Measurements from ENCODE around the gene GTF2H2C.
"Not testable (repeated sequence)": the region's sequence is repeated elsewhere in the genome, so short reads cannot be mapped to it uniquely, and the experiment has no call there.

Gene GTF2H2C

DNA sequence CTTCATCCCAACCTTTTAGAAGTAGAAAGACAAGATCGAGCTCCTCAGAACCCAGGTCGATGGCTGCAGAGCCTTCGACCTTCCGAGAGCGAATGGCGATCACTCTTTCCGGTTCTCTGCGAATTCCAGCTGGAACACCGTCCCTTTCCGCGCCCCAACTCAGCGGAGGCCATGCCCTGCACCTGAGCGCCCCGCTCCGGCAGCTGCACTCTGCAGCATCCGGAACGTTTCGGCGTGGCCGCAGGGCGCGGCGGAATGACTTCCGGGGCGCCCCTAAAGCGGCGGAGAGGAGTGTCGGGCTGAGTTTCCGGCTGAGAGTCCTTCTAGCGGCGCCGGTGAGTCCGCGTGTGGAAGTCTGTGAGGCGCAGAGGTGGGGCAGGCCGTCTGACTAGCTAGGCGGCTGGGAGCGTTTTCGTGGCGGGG is at the start of gene GTF2H2C:
Gene GTF2H2C, plus strand, starts transcription at position 284 of the 423 bp plus-strand sequence. CDS start 4,942 bp downstream, outside the sequence.
- in situ Hi-C loops (cut with HindIII; ENCODE audit: low sequenced_read_pairs): not testable (repeated sequence)

- in situ Hi-C loops (cut with HindIII; ENCODE audit: low sequenced_read_pairs): no loop called here
Observed at GRCh38 chr5:69510694-69511093, 49.3 kb upstream of the GTF2H2C start.

GRCh38 chr5:69512740-69513260 is 47.2 kb upstream of the GTF2H2C start:
- in situ Hi-C loops (cut with HindIII; ENCODE audit: low sequenced_read_pairs): no loop called here

DNA sequence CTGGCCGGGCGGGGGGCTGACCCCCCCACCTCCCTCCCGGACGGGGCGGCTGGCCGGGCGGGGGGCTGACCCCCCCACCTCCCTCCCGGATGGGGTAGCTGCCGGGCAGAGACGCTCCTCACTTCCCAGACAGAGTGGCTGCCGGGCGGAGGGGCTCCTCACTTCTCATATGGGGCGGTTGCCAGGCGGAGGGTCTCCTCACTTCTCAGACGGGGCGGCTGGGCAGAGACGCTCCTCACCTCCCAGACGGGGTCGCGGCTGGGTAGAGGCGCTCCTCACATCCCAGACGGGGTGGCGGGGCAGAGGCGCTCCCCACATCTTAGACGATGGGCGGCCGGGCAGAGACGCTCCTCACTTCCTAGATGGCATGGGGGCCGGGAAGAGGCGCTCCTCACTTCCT is 44.4 kb upstream of the GTF2H2C start:
- in situ Hi-C loops (cut with HindIII; ENCODE audit: low sequenced_read_pairs): not testable (repeated sequence)

DNA sequence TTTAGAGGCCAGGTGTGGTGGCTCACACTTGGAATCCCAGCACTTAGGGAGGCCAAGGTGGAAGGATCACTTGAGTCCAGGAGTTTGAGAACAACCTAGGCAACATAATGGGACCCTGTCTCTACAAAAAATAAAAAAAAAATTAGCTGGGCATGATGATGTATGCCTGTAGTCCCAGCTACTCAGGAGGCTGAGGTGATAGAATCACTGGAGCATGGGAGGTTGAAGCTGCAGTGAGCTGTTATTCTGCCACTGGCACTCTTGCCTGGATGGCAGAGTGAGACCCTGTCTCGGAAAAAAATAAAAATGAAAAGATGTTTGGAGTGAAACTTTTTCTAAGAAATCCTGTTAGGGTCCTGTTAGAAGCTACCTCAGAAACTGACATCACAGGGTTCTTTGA is 43.2 kb upstream of the GTF2H2C start:
- in situ Hi-C loops (cut with HindIII; ENCODE audit: low sequenced_read_pairs): no loop called here

DNA sequence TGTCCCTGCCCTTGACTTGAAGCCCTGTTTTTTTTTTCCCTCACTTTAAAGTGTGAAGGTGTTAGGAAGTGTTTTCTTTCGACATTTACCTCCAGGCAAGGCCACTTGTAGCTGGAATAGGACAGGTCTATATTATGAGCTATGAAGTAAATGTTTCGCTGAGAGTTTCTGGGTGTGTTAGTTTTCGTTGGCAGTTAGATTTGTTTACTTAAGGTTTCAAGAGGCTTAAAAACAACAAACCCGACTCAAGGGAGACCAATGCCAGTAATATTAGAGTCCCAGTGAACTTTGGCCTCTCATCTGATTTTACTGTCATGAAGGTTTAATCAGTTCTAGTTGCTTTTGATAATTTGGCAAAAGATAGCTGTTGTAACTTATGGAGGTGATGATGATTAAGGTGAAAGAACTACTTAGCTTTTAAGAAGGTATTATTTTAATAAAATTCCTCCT is 42.2 kb upstream of the GTF2H2C start:
- in situ Hi-C loops (cut with HindIII; ENCODE audit: low sequenced_read_pairs): no loop called here

DNA sequence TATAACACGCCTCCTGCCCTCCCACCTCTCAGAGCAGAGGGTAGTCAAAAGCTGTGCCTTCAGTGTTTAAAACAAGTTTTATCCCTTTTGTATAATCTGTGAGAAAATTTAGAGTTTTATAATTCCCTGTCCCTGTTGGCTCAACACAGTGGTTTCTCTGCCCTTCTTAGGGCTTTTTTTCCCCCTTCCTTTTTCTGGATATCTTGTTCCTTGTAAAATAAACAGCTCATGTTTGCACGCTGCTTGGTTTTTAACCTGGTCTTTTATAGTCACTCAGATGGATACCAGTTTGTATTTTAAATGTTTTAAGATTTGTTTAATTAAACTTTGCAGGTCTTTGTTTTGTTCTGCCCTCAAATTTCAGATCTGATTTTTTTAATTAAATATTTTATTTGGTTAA is 40.7 kb upstream of the GTF2H2C start:
- in situ Hi-C loops (cut with HindIII; ENCODE audit: low sequenced_read_pairs): no loop called here

DNA sequence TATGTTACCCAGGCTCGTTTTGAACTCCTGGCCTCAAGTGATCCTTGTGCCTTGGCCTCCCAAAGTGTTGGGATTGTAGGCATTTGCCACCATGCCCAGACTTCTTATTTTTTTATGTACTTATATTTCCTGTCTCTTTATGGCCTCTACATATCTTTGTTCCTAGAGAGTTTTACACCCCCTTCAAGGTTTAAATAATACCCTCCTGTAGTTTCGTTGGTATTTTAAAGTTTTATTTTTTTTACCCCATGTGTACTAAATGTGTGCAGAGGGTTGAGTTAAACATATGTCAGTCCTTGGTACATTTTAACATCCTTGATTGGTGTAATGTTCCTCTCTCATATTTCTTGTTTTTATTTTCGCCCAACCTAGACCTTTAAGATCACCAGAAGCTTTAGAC is 38.0 kb upstream of the GTF2H2C start:
- in situ Hi-C loops (cut with HindIII; ENCODE audit: low sequenced_read_pairs): no loop called here

DNA sequence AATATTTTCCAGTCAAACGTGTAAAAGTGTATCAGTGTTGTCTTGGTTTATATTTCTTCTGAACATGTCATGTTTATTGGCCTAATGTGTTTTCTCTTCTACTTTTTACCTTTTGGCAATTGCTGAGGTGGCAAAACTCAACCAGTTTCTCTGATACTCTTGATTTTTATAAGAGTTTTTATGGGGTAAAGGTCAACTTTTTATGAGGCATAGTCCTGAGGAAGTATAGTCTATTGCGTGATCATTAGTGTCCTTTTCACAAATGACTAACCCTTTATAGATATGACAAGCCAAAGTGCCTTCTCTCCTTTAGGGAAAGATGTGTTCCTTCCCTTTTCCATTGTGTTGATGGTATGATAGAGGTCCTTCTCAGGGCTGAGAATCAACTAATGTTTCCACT is 34.5 kb upstream of the GTF2H2C start:
- in situ Hi-C loops (cut with HindIII; ENCODE audit: low sequenced_read_pairs): no loop called here

DNA sequence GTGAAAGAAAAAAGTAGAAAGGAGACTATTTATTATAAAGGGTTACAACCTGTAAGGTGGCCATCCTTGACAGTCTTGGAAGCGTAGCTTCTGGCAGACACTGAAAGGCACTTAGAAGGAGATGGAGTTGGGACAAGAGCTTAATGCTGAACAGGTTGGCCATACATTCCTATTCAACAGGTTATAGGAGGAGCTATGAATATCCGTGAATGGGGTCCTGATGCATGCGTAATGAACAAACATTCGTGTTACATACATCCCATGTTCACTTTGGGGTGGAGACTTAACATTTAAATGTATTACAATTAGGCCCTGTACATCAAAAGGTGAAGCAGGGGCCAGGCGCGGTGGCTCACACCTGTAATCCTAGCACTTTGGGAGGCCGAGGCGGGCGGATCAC is 33.3 kb upstream of the GTF2H2C start:
- in situ Hi-C loops (cut with HindIII; ENCODE audit: low sequenced_read_pairs): no loop called here

- in situ Hi-C loops (cut with HindIII; ENCODE audit: low sequenced_read_pairs): no loop called here
Observed at GRCh38 chr5:69527128-69527770, 32.7 kb upstream of the GTF2H2C start.

GRCh38 chr5:69528035-69528434 is 32.0 kb upstream of the GTF2H2C start:
- in situ Hi-C loops (cut with HindIII; ENCODE audit: low sequenced_read_pairs): no loop called here

DNA sequence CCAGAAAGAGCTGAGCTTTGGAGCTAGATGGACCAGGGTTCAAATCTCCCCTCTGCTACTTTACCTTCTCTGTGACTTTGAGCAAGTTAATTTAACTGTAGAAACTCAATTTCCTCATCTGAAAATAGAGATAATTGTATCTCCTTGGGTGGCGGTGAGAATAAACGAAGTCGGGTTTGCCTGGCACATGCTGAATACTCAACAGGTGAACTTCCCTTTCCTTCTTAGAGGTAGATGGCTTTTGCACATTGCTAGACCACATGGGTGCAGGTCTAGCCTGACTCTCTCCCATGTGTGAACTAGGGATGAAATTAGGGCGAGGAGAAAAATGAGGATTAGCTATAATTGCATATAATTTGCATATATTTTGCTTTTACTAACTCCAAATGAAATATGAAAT is 31.4 kb upstream of the GTF2H2C start:
- in situ Hi-C loops (cut with HindIII; ENCODE audit: low sequenced_read_pairs): no loop called here

DNA sequence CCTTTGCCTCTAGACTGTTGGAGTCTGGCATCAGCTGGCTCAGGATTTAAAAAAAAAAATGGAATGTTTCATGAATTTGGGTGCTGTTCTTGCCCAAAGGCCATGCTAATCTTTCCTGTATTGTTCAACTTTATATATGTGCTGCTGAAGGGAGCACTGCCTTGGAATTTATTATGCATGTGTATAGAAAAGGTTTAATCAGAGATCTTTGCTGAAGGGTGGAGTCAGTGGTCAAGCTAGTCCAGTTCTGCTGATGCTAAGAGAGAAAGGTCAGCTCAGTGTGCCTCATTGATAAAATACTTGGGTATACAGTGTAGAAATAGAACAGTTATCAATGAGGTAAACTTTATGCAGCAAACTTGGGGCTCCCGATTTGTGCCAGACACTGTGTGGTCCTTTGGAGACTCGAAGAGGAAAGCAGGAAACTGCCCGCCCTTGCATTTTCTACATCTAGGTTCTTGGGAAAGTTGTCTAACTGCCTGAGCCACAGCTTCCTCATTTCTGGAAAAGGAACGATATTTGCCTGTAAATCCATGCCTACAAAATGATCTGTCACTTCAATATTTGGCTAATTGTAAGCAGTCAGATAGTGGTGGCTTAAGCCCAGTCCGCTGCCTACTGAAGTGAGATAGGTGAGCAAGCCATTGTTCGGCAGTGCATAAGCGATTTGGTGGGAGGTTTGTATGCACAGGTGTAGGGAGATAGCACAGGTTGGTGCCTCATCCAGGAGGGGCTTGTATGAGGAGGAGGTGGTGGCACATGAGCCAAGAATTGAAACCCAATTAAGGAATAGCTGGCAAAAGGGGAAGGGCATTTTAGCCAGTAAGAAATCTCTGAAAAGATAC is 29.2 kb upstream of the GTF2H2C start:
- in situ Hi-C loops (cut with HindIII; ENCODE audit: low sequenced_read_pairs): no loop called here

GRCh38 chr5:69531406-69531801 is 28.6 kb upstream of the GTF2H2C start:
- in situ Hi-C loops (cut with HindIII; ENCODE audit: low sequenced_read_pairs): no loop called here

DNA sequence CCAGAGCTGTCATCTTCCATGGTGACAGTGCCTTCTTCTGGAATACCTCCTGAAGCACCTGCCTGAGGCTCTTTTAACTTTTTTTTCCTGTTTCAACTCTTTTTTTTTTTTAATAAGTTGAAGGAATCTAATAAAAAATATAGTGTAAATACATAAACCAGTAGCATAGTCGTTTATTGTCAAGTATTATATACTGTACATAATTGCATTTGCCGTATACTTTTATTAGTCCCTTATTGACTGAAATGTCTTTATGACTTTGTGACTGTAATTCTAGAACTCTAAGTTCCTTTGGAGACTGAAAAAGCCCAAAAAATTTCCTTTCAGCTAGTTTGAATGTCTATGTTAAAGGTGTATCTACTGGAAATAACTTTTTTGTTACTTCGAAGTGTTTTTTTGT is 22.1 kb upstream of the GTF2H2C start:
- in situ Hi-C loops (cut with HindIII; ENCODE audit: low sequenced_read_pairs): not testable (repeated sequence)

GRCh38 chr5:69538735-69539134 is 21.3 kb upstream of the GTF2H2C start:
- in situ Hi-C loops (cut with HindIII; ENCODE audit: low sequenced_read_pairs): not testable (repeated sequence)

DNA sequence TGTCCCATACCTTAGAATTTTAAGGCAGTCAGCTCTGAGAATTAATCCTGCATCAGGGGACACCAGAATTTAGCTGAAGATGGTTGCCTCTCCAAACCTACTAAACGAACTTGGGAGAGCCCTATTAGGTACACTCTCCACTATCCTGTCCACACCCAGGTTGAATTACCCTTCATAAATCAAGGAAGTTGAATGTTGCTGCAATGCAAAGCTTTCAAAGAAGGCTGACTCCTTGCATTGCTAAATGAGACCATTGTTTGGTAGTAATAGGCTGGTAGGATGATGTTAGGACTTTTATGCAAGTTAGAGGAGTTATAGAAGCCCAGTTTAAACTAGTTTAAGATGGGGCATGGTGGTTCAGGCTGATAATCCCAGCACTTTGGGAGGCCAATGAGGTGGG is 18.6 kb upstream of the GTF2H2C start:
- in situ Hi-C loops (cut with HindIII; ENCODE audit: low sequenced_read_pairs): not testable (repeated sequence)

DNA sequence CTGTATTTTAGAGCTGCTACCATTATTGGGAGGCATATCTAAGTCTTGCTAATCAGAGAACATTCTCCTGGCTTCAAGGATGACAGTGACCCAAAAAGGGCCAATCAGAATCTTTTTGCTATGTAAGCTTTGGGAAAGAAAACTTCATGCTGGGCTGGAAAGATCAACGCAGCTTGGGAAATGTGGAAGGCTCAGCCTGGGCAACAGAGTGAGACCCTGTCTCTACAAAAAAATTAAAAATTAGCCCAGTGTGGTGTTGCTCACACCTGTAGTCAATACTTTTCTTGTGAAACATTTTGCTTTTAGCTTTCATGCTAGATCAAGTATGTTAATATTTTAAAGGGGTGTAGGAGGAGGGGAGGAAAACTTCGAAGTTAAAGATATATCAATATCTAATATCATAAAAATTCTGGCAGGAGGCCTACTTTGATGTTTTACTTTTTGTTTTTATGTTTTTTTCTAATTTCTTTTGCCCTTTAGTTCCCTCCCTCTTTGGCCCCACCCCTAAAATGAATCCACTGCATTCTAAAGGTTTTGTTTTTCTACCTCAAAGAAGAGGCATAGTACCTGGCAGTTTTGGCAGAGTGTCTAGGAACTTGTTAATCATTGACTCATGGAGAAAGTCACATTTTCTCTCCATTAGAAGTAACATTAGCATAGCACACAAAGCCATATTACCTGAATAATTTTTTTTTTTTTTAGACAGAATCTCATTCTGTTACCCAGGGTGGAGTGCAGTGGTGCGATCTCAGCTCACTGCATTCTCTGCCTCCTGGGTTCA is 17.0 kb upstream of the GTF2H2C start:
- in situ Hi-C loops (cut with HindIII; ENCODE audit: low sequenced_read_pairs): not testable (repeated sequence)

DNA sequence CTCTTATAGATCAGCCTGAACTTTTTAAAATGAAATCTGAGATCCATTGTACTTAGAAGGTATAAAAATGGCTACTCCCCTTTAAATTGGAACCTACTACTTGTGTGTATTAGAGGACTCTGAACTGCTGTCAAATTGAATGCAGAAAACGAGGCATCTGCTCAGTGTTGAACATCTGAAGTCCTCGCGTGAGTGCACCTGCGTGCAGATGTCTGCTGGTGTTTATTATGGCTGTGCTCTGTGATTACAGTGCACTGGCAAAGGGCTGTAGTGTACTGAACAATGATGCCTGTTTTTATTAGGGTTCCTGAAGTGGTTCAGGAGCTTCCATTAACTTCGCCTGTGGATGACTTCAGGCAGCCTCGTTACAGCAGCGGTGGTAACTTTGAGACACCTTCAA is 15.4 kb upstream of the GTF2H2C start:
- in situ Hi-C loops (cut with HindIII; ENCODE audit: low sequenced_read_pairs): not testable (repeated sequence)

Data from DLD1 (cell line).